Measurements from ENCODE around the gene TMEM219. TPM values are rescaled to one million over a fixed set of nuclear protein-coding genes. Genes with fewer than 3 reads are reported as not detected.

TMEM219 gene
- total RNA-seq, 1 donor from 2014 or later = 49.8 TPM

GRCh38 chr16:29990034-29990433, 28.2 kb downstream of the TMEM219 start:
- FAIRE-seq = no peak

GRCh38 chr16:29990883-29991570, 29.1 kb downstream of the TMEM219 start:
- no peak for DNase-seq (ENCODE audit: low read depth)
- Histone ChIP-seq H3K4me3 (ENCODE audit: low read depth, low read length) (no peak overlapping the region), H3K27me3 (ENCODE audit: control insufficient read depth, insufficient read depth, low read length) (no peaks in the 10 kb centered on the region), H3K36me3 (ENCODE audit: control insufficient read depth, insufficient read depth, low read length) (peaks cover 25% of the 10 kb centered on the region)
- no peak for TF ChIP-seq CTCF (IDR thresholded peaks at IDR 0.05; ENCODE audit: insufficient read depth, low read length, severe bottlenecking)
- no peak for FAIRE-seq

More at GRCh38 chr16:29990034-29990433, 28.2 kb downstream of the TMEM219 start:
- no peak for DNase-seq (ENCODE audit: low read depth)
- Histone ChIP-seq H3K27me3 (ENCODE audit: control insufficient read depth, insufficient read depth, low read length) (no peaks in the 10 kb centered on the region), H3K36me3 (ENCODE audit: control insufficient read depth, insufficient read depth, low read length) (peaks cover 31% of the 10 kb centered on the region), H3K4me3 (ENCODE audit: low read depth, low read length) (no peak overlapping the region)
- TF ChIP-seq CTCF (IDR thresholded peaks at IDR 0.05; ENCODE audit: insufficient read depth, low read length, severe bottlenecking) = no peak

- FAIRE-seq (no peak), DNase-seq (ENCODE audit: low read depth) (no peak)
- no peak for TF ChIP-seq CTCF (IDR thresholded peaks at IDR 0.05; ENCODE audit: insufficient read depth, low read length, severe bottlenecking)
- no peak overlapping the region for H3K4me3 ChIP-seq (ENCODE audit: low read depth, low read length)
- H3K36me3 ChIP-seq (ENCODE audit: control insufficient read depth, insufficient read depth, low read length) = peaks cover 21% of the 10 kb centered on the region
- H3K27me3 ChIP-seq (ENCODE audit: control insufficient read depth, insufficient read depth, low read length) = no peaks in the 10 kb centered on the region
Observed at GRCh38 chr16:29991571-29991904, 29.7 kb downstream of the TMEM219 start.

- DNase-seq (ENCODE audit: low read depth) = no peak
- H3K4me3 ChIP-seq (ENCODE audit: low read depth, low read length) = no peak overlapping the region
- H3K27me3 ChIP-seq (ENCODE audit: control insufficient read depth, insufficient read depth, low read length) = no peaks in the 10 kb centered on the region
- TF ChIP-seq CTCF (IDR thresholded peaks at IDR 0.05; ENCODE audit: insufficient read depth, low read length, severe bottlenecking) = no peak
- H3K36me3 ChIP-seq (ENCODE audit: control insufficient read depth, insufficient read depth, low read length) = peaks cover 17% of the 10 kb centered on the region
- no peak for FAIRE-seq
Observed at GRCh38 chr16:29992344-29992967, 30.6 kb downstream of the TMEM219 start.

- no peak for TF ChIP-seq CTCF (IDR thresholded peaks at IDR 0.05; ENCODE audit: insufficient read depth, low read length, severe bottlenecking)
- DNase-seq (ENCODE audit: low read depth) (no peak), FAIRE-seq (no peak)
- no peak overlapping the region for H3K4me3 ChIP-seq (ENCODE audit: low read depth, low read length)
- no peaks in the 10 kb centered on the region for H3K27me3 ChIP-seq (ENCODE audit: control insufficient read depth, insufficient read depth, low read length)
- peaks cover 13% of the 10 kb centered on the region for H3K36me3 ChIP-seq (ENCODE audit: control insufficient read depth, insufficient read depth, low read length)
Observed at GRCh38 chr16:29993191-29993902, 31.5 kb downstream of the TMEM219 start.

All from bronchial epithelial cell (primary cell).